ENCODE data around the gene PRSS56. TPM values are rescaled to one million over a fixed set of nuclear protein-coding genes. Genes with fewer than 3 reads are reported as not detected.

PRSS56 gene
- total RNA-seq, 1 donor from 2014 or later = not detected

DNA sequence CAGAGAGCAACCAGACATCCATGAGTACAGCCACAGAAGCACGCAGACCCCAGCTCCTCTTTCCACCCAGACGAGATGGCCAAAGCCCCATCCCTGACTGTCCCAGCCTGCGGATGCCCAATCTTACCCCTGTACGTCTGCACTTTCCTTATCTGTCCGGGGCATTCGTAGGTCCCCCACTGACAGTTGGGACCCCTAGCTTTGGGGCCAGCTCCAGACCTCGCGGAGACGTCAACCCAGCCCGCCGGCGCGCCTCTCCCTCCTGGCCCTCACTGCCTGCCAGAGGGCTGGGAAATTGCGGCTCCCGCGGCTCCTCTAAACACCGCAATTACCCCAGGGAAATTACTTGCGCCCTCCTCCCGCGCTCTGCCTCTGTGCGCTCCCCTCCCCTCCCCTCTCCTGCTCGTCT lies 34.8 kb upstream of the PRSS56 start:
- Mint-ChIP-seq H3K4me1 (ENCODE audit: low read depth, unreplicated experiment) (no peaks in the 10 kb centered on the region), H3K27ac (ENCODE audit: unreplicated experiment) (peak overlapping the region; percentile 66), H3K4me3 (ENCODE audit: unreplicated experiment) (no peak overlapping the region), H3K9me3 (ENCODE audit: unreplicated experiment) (peaks cover 5% of the 10 kb centered on the region), H3K36me3 (ENCODE audit: low read depth, unreplicated experiment) (peaks cover 2% of the 10 kb centered on the region), H3K27me3 (ENCODE audit: low read depth, unreplicated experiment) (peaks cover 62% of the 10 kb centered on the region)
- no peaks in the 10 kb centered on the region for H3K9me3 ChIP-seq (ENCODE audit: insufficient read depth, low read depth, low read length)
- DNase-seq (ENCODE audit: low read depth) = no peak
- H4K20me1 ChIP-seq (ENCODE audit: insufficient read depth, low read length) = no peaks in the 10 kb centered on the region
- no peaks in the 10 kb centered on the region for H3K4me1 ChIP-seq (ENCODE audit: insufficient read depth, low read length)
- no peak overlapping the region for H3K4me3 ChIP-seq (ENCODE audit: insufficient read depth, low read depth, low read length)
- no peak overlapping the region for H2AFZ ChIP-seq (ENCODE audit: low read depth, low read length)
- H3K9ac ChIP-seq (ENCODE audit: low read length) = no peak overlapping the region
- no peak overlapping the region for H3K27ac ChIP-seq (ENCODE audit: low read depth, low read length)
- FAIRE-seq = no peak
- no peak overlapping the region for H3K4me2 ChIP-seq (ENCODE audit: low read length)
- H3K27me3 ChIP-seq (ENCODE audit: insufficient read depth, low read length) = peaks cover 36% of the 10 kb centered on the region
- TF ChIP-seq EZH2 (IDR thresholded peaks at IDR 0.05; ENCODE audit: insufficient read depth, low read length) = no peak
- TF ChIP-seq, protein P1, sequence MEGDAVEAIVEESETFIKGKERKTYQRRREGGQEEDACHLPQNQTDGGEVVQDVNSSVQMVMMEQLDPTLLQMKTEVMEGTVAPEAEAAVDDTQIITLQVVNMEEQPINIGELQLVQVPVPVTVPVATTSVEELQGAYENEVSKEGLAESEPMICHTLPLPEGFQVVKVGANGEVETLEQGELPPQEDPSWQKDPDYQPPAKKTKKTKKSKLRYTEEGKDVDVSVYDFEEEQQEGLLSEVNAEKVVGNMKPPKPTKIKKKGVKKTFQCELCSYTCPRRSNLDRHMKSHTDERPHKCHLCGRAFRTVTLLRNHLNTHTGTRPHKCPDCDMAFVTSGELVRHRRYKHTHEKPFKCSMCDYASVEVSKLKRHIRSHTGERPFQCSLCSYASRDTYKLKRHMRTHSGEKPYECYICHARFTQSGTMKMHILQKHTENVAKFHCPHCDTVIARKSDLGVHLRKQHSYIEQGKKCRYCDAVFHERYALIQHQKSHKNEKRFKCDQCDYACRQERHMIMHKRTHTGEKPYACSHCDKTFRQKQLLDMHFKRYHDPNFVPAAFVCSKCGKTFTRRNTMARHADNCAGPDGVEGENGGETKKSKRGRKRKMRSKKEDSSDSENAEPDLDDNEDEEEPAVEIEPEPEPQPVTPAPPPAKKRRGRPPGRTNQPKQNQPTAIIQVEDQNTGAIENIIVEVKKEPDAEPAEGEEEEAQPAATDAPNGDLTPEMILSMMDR (IDR thresholded peaks at IDR 0.05; ENCODE audit: insufficient read depth, low read depth, low read length) = no peak
- H3K79me2 ChIP-seq (ENCODE audit: insufficient read depth, low read length) = no peaks in the 10 kb centered on the region
- H3K36me3 ChIP-seq (ENCODE audit: insufficient read depth, low read length) = no peaks in the 10 kb centered on the region

DNA sequence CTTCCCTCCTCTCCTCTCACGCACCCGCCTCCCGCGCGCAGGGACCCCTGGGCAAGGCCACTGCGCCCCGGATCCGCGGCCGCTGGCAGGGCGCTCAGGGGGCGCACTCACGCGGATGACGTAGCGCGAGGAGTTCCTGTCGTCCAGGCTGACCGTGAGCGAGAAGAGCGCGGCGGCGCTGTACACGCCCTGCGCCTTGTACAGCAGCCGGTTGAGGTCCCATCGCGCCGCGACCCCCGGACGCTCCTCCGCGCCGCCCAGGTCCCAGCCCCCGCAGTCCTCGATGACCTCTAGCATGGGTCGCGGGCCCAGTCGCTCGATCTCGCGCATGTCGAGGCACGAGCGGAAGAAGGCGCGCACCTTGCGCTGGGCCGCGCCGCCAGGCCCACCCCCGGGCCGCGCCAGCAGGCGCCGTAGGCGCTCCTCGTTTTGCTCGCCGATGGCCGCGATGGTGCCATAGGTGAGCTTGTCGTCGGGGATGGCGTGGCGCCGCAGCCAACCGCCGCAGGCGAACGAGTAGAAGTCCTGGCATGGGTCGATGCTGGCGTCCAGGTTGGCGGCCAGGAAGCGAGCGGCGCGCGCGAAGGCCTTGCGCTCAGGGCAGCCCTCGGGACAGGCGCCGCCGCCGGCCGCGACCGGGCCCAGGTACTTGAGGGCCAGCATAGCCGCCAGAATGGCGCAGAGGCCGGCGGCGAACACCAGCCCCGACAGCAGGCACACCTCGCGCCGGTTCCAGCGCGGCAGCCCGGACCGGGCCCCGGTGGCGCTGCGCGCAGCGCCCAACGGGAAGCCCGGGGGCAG lies 34.2 kb upstream of the PRSS56 start:
- H3K27ac ChIP-seq (ENCODE audit: low read depth, low read length) = no peak overlapping the region
- FAIRE-seq (no peak), DNase-seq (ENCODE audit: low read depth) (no peak)
- Mint-ChIP-seq H3K4me1 (ENCODE audit: low read depth, unreplicated experiment) (no peaks in the 10 kb centered on the region), H3K27me3 (ENCODE audit: low read depth, unreplicated experiment) (peaks cover 61% of the 10 kb centered on the region), H3K4me3 (ENCODE audit: unreplicated experiment) (no peak overlapping the region), H3K27ac (ENCODE audit: unreplicated experiment) (no peak overlapping the region), H3K36me3 (ENCODE audit: low read depth, unreplicated experiment) (peaks cover 2% of the 10 kb centered on the region), H3K9me3 (ENCODE audit: unreplicated experiment) (peaks cover 5% of the 10 kb centered on the region)
- TF ChIP-seq, protein P1 (IDR thresholded peaks at IDR 0.05; ENCODE audit: insufficient read depth, low read depth, low read length) = no peak
- peak; percentile 15 for TF ChIP-seq EZH2 (IDR thresholded peaks at IDR 0.05; ENCODE audit: insufficient read depth, low read length)
- no peak overlapping the region for H3K9ac ChIP-seq (ENCODE audit: low read length)
- H2AFZ ChIP-seq (ENCODE audit: low read depth, low read length) = no peak overlapping the region
- no peaks in the 10 kb centered on the region for H3K4me1 ChIP-seq (ENCODE audit: insufficient read depth, low read length)
- no peak overlapping the region for H3K4me3 ChIP-seq (ENCODE audit: insufficient read depth, low read depth, low read length)
- peaks cover 36% of the 10 kb centered on the region for H3K27me3 ChIP-seq (ENCODE audit: insufficient read depth, low read length)
- H3K79me2 ChIP-seq (ENCODE audit: insufficient read depth, low read length) = no peaks in the 10 kb centered on the region
- no peak overlapping the region for H3K4me2 ChIP-seq (ENCODE audit: low read length)
- no peaks in the 10 kb centered on the region for H3K36me3 ChIP-seq (ENCODE audit: insufficient read depth, low read length)
- H3K9me3 ChIP-seq (ENCODE audit: insufficient read depth, low read depth, low read length) = no peaks in the 10 kb centered on the region
- H4K20me1 ChIP-seq (ENCODE audit: insufficient read depth, low read length) = no peaks in the 10 kb centered on the region
